Neural cell (in vitro differentiated cells): Measurements from ENCODE around the gene WASF3. TPM values are rescaled to one million over a fixed set of nuclear protein-coding genes. Genes with fewer than 3 reads are reported as not detected.

Experiments used
- H2AFZ ChIP-seq: fragments of 200-600, 300-800 bp; sonication (generic), shearing (Covaris generic); 2 replicates; pipeline ENCODE4 v1.6.0; 2014; ENCODE audit warnings: low read depth, mild to moderate bottlenecking, antibody characterized with exemption, low read length, moderate library complexity
- H3F3A ChIP-seq: fragments of 200-600 bp; shearing (Covaris generic); 2 replicates; pipeline ENCODE4 v1.6.1; 2016; ENCODE audit warnings: mild to moderate bottlenecking, moderate library complexity, mixed read lengths, antibody characterized with exemption, low read length; ENCODE audit not compliant: insufficient read depth, poor library complexity, severe bottlenecking
- H3K27ac ChIP-seq: fragments of 200-600, 300-800 bp; sonication (generic), shearing (Covaris generic); 2 replicates; pipeline ENCODE4 v1.5.1; 2014; ENCODE audit warnings: mild to moderate bottlenecking, low read length, moderate library complexity
- H3K27me3 ChIP-seq: fragments of 300-800, 200-600 bp; sonication (generic), shearing (Covaris generic); 2 replicates; pipeline ENCODE4 v1.6.0; 2014; ENCODE audit warnings: mild to moderate bottlenecking, low read depth, low read length, moderate library complexity; ENCODE audit not compliant: insufficient read depth
- H3K36me3 ChIP-seq: fragments of 300-800, 200-600 bp; sonication (generic), shearing (Covaris generic); 2 replicates; pipeline ENCODE4 v1.5.1; 2014; ENCODE audit warnings: mild to moderate bottlenecking, antibody characterized with exemption, low read length, moderate library complexity; ENCODE audit not compliant: insufficient read depth
- H3K4me2 ChIP-seq: fragments of 300-800, 200-600 bp; sonication (generic), shearing (Covaris generic); 2 replicates; pipeline ENCODE4 v1.6.0; 2014; ENCODE audit warnings: mild to moderate bottlenecking, low read length
- H3K4me3 ChIP-seq: fragments of 300-800, 200-600 bp; sonication (generic), shearing (Covaris generic); 2 replicates; pipeline ENCODE4 v1.5.1; 2014; ENCODE audit warnings: mild to moderate bottlenecking, low read length, moderate library complexity
- H3K79me2 ChIP-seq: fragments of 200-600 bp; shearing (Covaris generic); replicated peaks from 2 replicates; pipeline ENCODE4 v1.6.0; 2014; ENCODE audit warnings: mild to moderate bottlenecking, low read length, moderate library complexity; ENCODE audit not compliant: insufficient read depth
- H3K9ac ChIP-seq: fragments of 300-800, 200-600 bp; sonication (generic), shearing (Covaris generic); 2 replicates; pipeline ENCODE4 v1.6.1; 2016; ENCODE audit warnings: mild to moderate bottlenecking, low read length, mixed read lengths
- H3K9me2 ChIP-seq: fragments of 200-600 bp; shearing (Covaris generic); 2 replicates; pipeline ENCODE4 v1.6.1; 2016; ENCODE audit warnings: mild to moderate bottlenecking, low read length, mixed read lengths; ENCODE audit not compliant: insufficient read depth
- H3K9me3 ChIP-seq: fragments of 200-600, 300-800 bp; sonication (generic), shearing (Covaris generic); 2 replicates; pipeline ENCODE4 v1.6.1; 2016; ENCODE audit warnings: mild to moderate bottlenecking, mixed run types, low read length, moderate library complexity, mixed read lengths
- H4K20me1 ChIP-seq: fragments of 200-600 bp; shearing (Covaris generic); 2 replicates; pipeline ENCODE4 v1.6.1; 2016; ENCODE audit warnings: mild to moderate bottlenecking, mixed run types; ENCODE audit not compliant: insufficient read depth
- EP300 ChIP-seq: fragments of 450-650 bp; conservative IDR thresholded peaks from 2 replicates; pipeline ENCODE4 v1.6.1; 2014; ENCODE audit warnings: antibody characterized with exemption, mild to moderate bottlenecking, moderate library complexity; ENCODE audit not compliant: poor library complexity, severe bottlenecking
- EZH2 ChIP-seq: fragments of 200-600, 300-800 bp; shearing (Covaris generic), sonication (generic); IDR thresholded peaks from 2 replicates; pipeline ENCODE4 v1.6.1; 2014; ENCODE audit warnings: antibody characterized with exemption, low read length, borderline replicate concordance, mild to moderate bottlenecking; ENCODE audit not compliant: insufficient read depth, poor library complexity, severe bottlenecking
- MXI1 ChIP-seq: fragments of 450-650 bp; conservative IDR thresholded peaks from 2 replicates; pipeline ENCODE4 v1.6.1; 2014; ENCODE audit warnings: antibody characterized with exemption, mild to moderate bottlenecking; ENCODE audit not compliant: poor library complexity, severe bottlenecking
- POLR2AphosphoS5 ChIP-seq: IDR thresholded peaks from 2 replicates; pipeline ENCODE4 v1.6.1; 2012
- RAD21 ChIP-seq: fragments of 450-650 bp; conservative IDR thresholded peaks from 2 replicates; pipeline ENCODE4 v1.6.1; 2014; ENCODE audit warnings: antibody characterized with exemption, mild to moderate bottlenecking, moderate library complexity
- REST ChIP-seq: IDR thresholded peaks from 2 replicates; pipeline ENCODE4 v1.6.1; 2012; ENCODE audit warnings: borderline replicate concordance
- SMC3 ChIP-seq: fragments of 450-650 bp; conservative IDR thresholded peaks from 2 replicates; pipeline ENCODE4 v1.6.1; 2014; ENCODE audit warnings: antibody characterized with exemption, mild to moderate bottlenecking, moderate library complexity; ENCODE audit not compliant: poor library complexity
- TAF1 ChIP-seq: IDR thresholded peaks from 2 replicates; pipeline ENCODE4 v1.6.1; 2012; ENCODE audit warnings: low read depth
- polyA plus RNA-seq: library from polyadenylated mRNA; depleted of rRNA; stranded (reverse); fragments of >200 nt; gene quantifications from 2 replicates; pipeline ENCODE4 v1.2.3, GENCODE V29; 2014
- TF ChIP-seq, protein P1 (sequence below): fragments of 450-650 bp; IDR thresholded peaks from 2 replicates; pipeline ENCODE4 v1.5.1; 2014; ENCODE audit warnings: antibody characterized with exemption, mild to moderate bottlenecking, moderate library complexity; ENCODE audit not compliant: poor library complexity, severe bottlenecking

Gene WASF3
- polyA plus RNA-seq, 1 donor from 2014 or later: 44.5 TPM

- no peak for TF ChIP-seq REST
- TF ChIP-seq EP300: no peak
- no peak for TF ChIP-seq RAD21
- TF ChIP-seq TAF1: no peak
- TF ChIP-seq MXI1: no peak
- TF ChIP-seq, protein P1, sequence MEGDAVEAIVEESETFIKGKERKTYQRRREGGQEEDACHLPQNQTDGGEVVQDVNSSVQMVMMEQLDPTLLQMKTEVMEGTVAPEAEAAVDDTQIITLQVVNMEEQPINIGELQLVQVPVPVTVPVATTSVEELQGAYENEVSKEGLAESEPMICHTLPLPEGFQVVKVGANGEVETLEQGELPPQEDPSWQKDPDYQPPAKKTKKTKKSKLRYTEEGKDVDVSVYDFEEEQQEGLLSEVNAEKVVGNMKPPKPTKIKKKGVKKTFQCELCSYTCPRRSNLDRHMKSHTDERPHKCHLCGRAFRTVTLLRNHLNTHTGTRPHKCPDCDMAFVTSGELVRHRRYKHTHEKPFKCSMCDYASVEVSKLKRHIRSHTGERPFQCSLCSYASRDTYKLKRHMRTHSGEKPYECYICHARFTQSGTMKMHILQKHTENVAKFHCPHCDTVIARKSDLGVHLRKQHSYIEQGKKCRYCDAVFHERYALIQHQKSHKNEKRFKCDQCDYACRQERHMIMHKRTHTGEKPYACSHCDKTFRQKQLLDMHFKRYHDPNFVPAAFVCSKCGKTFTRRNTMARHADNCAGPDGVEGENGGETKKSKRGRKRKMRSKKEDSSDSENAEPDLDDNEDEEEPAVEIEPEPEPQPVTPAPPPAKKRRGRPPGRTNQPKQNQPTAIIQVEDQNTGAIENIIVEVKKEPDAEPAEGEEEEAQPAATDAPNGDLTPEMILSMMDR: no peak
- no peak for TF ChIP-seq POLR2AphosphoS5
- no peak for TF ChIP-seq SMC3
- TF ChIP-seq EZH2: no peak
- Histone ChIP-seq H2AFZ (no peak overlapping the region), H3K9me3 (no peaks in the 10 kb centered on the region), H4K20me1 (no peaks in the 10 kb centered on the region), H3K4me2 (no peak overlapping the region), H3K9ac (no peak overlapping the region), H3K27ac (no peak overlapping the region), H3F3A (no peaks in the 10 kb centered on the region), H3K27me3 (no peaks in the 10 kb centered on the region), H3K36me3 (peaks cover 5% of the 10 kb centered on the region), H3K9me2 (no peaks in the 10 kb centered on the region), H3K4me3 (no peak overlapping the region), H3K79me2 (peaks cover 4% of the 10 kb centered on the region)
Observed at GRCh38 chr13:26624572-26624971, 67.1 kb downstream of the WASF3 start.

DNA sequence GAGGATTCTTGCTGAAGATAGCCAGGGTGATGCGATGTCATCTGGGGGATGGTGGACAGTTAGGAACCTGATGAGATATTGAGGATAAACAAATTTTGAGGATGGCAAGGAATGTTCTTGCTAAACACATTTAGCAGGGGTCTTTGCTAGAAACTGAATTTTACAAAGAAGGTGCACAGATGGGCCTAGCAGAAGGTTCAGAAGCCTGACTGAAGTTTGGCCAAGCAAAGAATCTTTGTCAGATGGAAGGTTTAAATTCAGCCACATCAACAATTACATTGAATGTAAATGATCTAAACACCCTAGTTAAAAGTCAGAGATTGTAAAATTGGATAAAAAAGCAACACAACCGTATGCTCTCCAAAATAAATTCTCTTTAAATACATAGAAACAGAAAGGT, 68.8 kb downstream of the WASF3 start:
- no peaks in the 10 kb centered on the region for H3K27me3 ChIP-seq
- no peak for TF ChIP-seq TAF1
- TF ChIP-seq, protein P1: no peak
- TF ChIP-seq EZH2: no peak
- no peak for TF ChIP-seq MXI1
- no peak for TF ChIP-seq EP300
- TF ChIP-seq REST: no peak
- TF ChIP-seq RAD21: no peak
- H3F3A ChIP-seq: no peaks in the 10 kb centered on the region
- H3K4me2 ChIP-seq: no peak overlapping the region
- H4K20me1 ChIP-seq: no peaks in the 10 kb centered on the region
- peaks cover 5% of the 10 kb centered on the region for H3K36me3 ChIP-seq
- H3K9me2 ChIP-seq: no peaks in the 10 kb centered on the region
- H3K4me3 ChIP-seq: no peak overlapping the region
- H3K79me2 ChIP-seq: peaks cover 5% of the 10 kb centered on the region
- no peak overlapping the region for H3K9ac ChIP-seq
- no peak overlapping the region for H3K27ac ChIP-seq
- no peaks in the 10 kb centered on the region for H3K9me3 ChIP-seq
- no peak overlapping the region for H2AFZ ChIP-seq
